GM12873 (cell line): ENCODE results near the gene DAZAP1.

ENCODE experiments used
- CTCF ChIP-seq: IDR thresholded peaks from 2 replicates; pipeline ENCODE4 v1.5.1; 2012; ENCODE audit warnings: low read depth, mild to moderate bottlenecking, moderate library complexity, low read length, control low read depth; ENCODE audit not compliant: insufficient read depth; ENCODE audit errors: missing control alignments

The DAZAP1 gene

GRCh38 chr19:1411255-1412191 lies 4.1 kb downstream of the DAZAP1 start:
- no peak for TF ChIP-seq CTCF

- no peak for TF ChIP-seq CTCF
Observed at GRCh38 chr19:1412323-1412923, 5.0 kb downstream of the DAZAP1 start.

- TF ChIP-seq CTCF, result no peak
Observed at GRCh38 chr19:1412995-1413800, 5.8 kb downstream of the DAZAP1 start.

- no peak for TF ChIP-seq CTCF
Observed at GRCh38 chr19:1416014-1416841, 8.8 kb downstream of the DAZAP1 start.

GRCh38 chr19:1417145-1417544 lies 9.8 kb downstream of the DAZAP1 start:
- TF ChIP-seq CTCF, result no peak

- TF ChIP-seq CTCF, result no peak
Observed at GRCh38 chr19:1417681-1418495, 10.5 kb downstream of the DAZAP1 start.
